Middle frontal gyrus (tissue), 1 donor: ENCODE results near the gene SERBP1.

ENCODE experiments used
- DNase-seq: peaks from one replicate; pipeline ENCODE4 v3.0.0-alpha.2; 2015; ENCODE audit warnings: low spot score; ENCODE audit errors: extremely low spot score

The SERBP1 gene

DNA sequence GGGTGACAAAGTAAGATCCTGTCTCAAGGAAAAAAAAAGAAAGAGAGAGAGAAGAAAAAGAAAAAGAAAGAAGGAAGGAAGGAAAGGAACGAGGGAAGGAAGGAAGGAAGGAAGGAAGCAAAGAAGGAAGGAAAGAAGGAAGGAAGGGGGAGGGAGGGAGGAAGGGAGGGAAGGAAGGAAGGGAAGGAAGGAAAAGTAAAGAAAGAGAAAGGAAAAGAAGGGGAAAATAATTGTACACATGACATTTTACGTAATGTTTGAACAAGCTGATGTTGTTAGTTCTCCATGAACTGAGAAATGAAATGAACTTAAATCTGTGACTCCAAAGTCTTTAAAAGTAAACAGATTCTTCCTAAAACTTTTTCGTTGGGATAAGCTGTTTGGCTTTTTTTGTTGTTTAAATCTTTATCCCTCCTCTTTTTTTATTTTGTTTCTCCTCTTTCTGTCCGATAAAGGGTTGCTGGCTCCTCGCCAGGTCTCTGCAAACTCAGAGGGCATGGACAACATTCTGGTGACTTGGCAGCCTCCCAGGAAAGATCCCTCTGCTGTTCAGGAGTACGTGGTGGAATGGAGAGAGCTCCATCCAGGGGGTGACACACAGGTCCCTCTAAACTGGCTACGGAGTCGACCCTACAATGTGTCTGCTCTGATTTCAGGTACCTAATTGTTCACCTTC lies 62.7 kb downstream of the SERBP1 start:
- DNase-seq = no peak

- DNase-seq = no peak
Observed at GRCh38 chr1:67361641-67362040, 68.6 kb downstream of the SERBP1 start.

DNA sequence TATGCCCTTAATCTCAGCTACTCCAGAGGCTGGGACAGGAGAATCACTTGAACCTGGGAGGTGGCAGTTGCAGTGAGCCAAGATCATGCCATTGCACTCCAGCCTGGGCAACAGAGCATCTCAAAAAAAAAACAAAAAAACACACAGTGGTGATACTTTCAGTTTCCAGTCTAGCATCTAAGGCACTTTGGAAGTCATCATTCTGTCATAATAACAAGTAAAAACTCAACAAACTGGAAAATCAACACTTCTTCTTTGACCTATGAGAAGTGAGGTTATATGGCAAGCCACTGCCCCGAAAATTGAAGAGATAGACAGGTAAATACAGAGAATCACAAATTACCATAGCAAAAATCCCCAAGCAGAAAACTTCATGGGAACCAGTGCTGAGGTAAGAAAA lies 70.6 kb downstream of the SERBP1 start:
- DNase-seq = no peak
